H54 (cell line): ENCODE measurements around the gene TMEM72.

ENCODE experiments used
- DNase-seq: peaks from one replicate; pipeline ENCODE4 v3.0.0; 2011; ENCODE audit warnings: low spot score, mixed read lengths; ENCODE audit not compliant: insufficient read length
- FAIRE-seq: peaks from 3 replicates; lab custom pipeline; 2011; peaks lifted over from hg19 to GRCh38; lab: Jason Lieb, UNC
- POLR2A ChIP-seq: IDR thresholded peaks from 2 replicates; pipeline ENCODE4 v1.6.1; 2011; ENCODE audit warnings: low read depth, mild to moderate bottlenecking, low read length

Gene TMEM72

DNA sequence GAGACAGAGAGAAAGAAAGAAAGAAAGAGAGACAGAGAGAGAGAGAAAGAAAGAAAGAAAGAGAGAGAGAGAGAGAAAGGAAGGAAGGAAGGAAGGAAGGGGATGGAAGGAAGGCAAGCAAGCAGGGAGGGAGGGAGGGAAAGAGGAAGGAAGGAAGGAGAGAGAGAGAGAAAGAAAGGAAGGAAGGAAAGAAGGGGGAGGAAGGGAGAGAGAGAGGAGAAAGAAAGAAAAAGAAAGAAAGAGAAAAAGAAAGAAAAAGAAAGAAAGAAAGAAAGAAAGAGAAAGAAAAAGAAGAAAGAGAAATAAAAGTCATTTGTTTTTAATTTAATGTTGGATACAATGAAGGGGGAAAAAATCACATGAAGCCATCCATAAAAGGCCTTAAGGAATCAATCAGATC is 43.8 kb downstream of the TMEM72 start:
- TF ChIP-seq POLR2A = no peak

DNA sequence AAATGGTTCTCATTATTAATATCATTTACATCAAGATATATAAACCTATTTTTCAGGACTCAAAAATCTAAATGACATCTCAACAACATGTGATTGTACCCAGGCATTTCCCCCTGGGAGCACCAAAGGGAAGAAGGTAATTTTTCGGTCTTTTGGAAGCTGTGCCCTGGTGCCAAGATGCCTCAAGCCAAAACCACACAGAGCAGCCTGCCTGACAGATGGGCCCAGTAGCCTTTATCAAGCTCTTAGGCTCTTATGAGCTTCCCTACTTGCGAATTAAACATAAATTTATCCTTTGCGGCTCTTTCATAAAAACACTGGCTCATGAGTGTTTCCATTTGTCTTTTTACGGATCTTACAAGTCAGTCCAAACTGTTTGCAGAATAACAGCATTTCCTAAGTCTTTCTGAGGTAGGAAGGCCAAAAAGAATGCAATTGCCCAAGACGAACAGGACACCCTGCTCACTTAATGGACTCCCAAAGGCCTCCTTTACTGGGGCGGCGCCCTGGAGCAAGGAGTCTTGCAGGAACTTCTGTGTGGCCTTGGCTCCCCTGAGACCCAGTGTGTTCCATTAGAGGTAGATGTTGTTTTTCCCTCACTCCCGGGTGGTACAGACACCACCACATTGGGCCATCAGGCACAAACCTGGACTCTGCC is 44.4 kb downstream of the TMEM72 start:
- DNase-seq (no peak), FAIRE-seq (no peak)
- TF ChIP-seq POLR2A = no peak

More for the DNA sequence above, 43.8 kb downstream of the TMEM72 start:
- DNase-seq (no peak), FAIRE-seq (no peak)

DNA sequence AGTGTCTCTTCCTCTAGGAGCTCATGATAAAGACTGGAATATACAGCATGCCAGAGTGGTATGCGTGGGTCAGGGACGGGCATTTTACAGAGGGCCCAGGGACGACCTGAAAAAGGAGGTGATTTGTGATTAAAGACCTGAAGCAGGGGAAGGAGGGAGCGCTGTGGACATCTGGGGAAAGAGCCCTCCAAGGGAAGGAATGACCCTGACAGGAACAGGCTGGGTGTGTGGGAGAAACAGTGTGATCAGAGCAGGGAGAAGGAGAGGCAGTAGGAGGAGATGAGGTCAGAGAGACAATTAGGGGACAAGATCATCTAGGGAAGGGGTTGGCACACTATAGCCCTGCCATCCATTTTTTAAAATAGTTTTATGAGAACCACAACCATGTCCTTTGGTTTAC is 45.1 kb downstream of the TMEM72 start:
- TF ChIP-seq POLR2A = no peak
- FAIRE-seq = no peak
- DNase-seq = no peak

DNA sequence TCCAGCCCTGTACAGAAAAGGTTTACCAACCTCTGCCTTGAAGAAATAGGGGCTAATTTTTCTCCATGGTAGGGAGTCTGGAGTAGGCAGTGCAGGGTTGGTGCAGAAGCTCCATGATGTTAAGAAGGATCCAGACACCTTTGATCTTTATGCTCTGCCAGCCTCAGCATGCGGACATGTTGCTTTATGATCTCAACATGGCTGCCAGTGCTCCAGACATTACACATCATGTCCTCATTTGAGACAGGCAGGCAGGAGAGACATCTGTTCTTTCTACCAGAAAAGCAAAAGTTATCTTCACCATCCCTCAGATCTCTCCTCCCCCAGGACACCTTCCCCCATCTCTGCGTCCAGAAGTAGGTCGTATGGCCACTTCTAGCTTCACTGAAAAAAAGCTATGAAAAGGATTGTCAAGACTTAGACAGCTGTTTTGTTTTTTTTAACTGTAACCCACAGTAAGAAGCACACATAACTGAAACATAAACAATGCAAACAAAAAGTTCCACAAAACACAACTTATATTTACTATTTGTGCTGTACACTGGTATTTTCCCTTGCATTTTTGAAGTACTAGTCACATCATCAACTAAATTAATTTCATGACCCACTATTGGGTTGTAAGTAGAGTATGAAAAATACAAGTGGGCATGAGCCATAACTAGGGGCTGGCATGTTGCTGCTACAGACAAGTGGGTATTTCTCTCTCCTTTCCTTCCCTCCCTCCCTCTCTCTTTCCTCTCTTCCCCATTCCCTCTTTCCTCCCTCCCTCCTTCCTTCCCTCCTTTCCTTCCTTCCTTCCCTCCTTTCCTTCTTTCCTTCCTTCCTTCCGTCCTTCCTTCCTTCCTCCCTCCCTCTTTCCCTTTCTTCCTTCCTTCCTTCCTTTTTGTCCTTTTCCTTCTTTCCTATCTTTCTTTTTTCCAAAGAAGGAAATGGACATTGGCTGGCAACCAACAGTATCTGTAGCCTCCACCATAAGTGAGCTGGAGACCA is 45.9 kb downstream of the TMEM72 start:
- no peak for FAIRE-seq
- no peak for DNase-seq
- TF ChIP-seq POLR2A = no peak

DNA sequence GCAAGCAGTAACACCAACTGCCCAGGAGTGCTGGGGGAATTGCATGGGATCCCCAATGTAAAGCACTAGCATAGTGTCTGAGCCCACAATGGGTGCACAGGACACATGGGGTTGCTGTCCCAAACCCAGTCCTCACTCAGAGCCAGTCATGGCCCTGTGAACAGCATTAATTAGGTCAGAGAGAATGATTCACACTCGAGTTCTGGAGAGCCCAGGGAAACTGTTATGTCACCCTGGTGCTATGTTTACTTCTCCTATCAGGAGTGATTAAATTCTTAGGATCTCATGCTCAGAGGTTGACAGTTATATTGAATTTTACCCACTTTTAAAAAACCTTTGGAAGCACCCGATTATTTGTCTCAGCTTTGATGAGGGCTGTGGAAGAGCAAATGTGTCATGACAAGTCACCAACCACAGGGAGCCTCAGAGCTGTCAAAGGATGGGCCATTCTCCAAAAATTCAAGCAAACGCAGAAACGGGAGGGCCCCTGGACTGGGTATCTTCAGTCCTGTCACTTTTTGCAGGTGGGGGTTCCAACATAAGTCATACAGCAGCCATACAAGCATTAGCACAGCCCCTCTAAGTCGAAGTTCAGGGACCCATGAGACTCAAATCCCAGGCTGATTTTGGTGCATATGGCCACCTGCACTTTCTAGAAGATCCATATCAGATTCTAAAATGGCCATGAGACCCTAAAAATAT is 47.2 kb downstream of the TMEM72 start:
- FAIRE-seq = no peak
- peak; percentile 69 for DNase-seq
- TF ChIP-seq POLR2A = no peak

DNA sequence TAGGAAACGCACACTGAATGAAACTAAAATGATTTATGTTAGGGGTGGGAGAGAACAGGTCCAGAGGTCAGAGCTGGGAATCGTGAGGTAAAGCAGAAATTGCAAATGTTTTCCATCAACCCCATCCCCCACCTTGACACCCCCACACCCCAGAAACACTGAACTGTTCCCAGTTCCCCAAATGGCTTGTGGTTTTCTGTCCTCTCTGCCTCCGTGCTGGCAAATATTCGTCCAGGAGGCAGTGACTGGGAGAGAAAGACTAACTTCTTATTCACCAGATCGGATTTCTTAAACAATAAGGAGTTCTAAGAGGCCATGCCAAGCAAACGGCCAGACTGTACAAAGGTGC is 47.7 kb downstream of the TMEM72 start:
- no peak for FAIRE-seq

DNA sequence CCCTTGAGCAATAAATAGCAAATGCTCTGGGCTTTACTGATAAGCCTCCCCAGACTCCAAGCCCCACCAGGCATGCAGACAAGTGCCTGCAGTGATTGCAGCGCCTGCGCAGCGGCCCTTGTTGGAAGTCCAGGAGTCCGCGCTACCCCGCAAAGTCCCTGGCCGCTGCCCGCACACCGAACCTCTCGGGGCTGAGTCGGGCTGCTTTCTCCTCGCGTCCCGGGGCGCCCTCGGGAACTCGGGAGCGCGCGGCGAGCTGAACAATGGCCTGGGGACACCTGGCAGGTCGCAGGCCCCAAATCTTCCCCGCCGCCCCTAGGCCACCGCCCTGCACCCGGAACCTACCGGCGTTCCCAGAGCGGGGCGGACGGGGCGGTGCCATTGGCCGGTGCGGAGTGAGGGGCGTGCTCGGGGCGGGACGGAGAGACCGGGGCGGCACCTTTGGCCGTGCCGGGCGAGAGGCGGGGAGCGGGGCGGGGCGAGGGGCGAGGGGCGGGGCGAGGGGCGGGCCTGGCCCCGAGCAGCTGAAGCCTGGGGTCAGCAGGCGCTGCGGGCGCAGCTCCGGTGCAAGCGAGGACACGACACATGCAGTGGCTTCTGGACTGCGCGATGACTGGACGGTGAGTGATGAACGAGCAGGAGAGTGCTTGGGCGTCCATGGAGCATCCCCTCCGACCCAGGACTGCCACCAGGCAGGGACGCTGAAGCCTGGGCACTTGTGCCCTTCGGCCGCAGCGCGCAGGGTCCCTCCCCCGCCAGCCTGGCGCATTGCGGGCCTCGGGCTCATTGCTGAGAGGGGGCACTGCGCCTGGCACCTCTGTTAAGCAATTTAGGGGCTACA is 48.3 kb downstream of the TMEM72 start, which contains the start of gene RASSF4:
TSS of gene RASSF4 (plus strand) at position 556 of the 841 bp plus-strand sequence. CDS start 10,401 bp downstream, outside the sequence.
- FAIRE-seq = no peak

More for the DNA sequence above, 47.7 kb downstream of the TMEM72 start:
- no peak for DNase-seq
- TF ChIP-seq POLR2A = no peak

DNA sequence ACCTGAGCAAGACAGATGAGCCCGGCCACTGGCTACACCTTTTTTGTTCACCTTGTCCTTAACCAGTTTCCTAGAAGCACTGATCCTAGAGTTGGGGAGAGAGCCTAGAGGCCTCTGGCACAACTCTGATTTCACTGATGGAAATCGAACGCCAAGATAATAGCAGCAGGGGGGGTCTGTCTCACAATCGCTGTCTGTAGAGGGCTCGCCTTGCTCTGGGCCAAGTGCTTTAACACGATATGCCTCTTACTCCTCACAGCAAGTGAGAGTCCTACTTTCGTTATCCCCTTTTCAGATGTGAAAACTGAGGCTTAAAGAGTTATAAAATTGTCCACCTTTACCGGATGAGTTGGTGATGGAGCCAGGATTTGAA is 48.9 kb downstream of the TMEM72 start:
- FAIRE-seq (no peak), DNase-seq (no peak)
- TF ChIP-seq POLR2A = no peak

More for the DNA sequence above, 48.3 kb downstream of the TMEM72 start, which contains the start of gene RASSF4:
- peak; percentile 49 for TF ChIP-seq POLR2A
- peak; percentile 85 for DNase-seq

DNA sequence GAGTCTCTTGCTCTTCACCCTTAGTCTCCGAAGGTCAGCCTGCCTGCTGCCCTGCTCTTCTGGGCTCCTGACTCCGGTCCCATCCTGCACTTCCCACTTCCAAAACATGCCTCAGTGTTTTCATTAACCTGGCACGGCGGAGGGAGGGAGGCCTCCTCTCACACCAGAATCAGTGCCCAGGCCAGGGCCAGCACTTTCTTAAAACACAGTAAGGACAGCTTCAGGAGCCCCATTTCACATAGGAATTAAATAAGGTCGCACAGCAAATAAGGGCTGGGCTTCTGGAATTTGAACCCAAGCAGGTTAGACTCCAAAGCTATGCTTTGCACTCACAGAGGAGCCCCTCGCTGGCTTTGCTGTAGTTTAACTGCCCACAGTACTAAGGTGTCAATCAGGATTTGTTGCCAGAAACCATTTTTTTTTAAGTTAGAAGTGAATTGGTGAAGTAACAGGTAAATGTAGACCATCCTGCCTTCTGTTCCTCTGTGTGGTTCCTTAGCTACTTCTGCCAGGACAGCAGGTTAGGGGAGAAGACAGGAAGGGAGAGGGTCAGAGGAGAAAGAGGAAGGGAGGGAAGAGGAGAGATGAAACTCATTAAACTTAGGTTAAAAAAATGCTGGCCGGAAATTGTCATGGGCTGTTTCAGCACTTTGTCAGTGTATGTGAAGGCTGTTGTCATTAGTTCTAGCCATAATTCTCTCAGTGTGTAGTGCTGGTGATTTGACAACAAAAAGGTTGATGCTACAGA is 49.5 kb downstream of the TMEM72 start:
- no peak for DNase-seq
- TF ChIP-seq POLR2A = no peak
- FAIRE-seq = no peak

DNA sequence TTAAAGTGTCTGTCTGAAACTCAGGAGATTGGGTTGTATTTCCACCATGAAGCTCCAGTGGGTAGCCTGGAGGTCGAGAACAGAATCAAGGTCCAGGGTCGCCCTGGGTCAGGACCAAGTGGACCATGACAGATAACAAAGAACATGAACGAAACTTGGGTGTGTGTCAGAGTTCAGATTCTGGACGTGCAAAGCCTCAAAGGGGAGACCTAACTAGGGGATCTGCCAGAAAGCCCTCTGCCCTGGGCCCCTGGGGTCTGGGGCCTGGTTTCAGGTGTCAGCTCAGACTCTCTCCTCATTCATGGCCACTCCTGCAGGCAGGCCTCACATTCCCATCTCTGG is 50.1 kb downstream of the TMEM72 start:
- DNase-seq (no peak), FAIRE-seq (no peak)
- no peak for TF ChIP-seq POLR2A

DNA sequence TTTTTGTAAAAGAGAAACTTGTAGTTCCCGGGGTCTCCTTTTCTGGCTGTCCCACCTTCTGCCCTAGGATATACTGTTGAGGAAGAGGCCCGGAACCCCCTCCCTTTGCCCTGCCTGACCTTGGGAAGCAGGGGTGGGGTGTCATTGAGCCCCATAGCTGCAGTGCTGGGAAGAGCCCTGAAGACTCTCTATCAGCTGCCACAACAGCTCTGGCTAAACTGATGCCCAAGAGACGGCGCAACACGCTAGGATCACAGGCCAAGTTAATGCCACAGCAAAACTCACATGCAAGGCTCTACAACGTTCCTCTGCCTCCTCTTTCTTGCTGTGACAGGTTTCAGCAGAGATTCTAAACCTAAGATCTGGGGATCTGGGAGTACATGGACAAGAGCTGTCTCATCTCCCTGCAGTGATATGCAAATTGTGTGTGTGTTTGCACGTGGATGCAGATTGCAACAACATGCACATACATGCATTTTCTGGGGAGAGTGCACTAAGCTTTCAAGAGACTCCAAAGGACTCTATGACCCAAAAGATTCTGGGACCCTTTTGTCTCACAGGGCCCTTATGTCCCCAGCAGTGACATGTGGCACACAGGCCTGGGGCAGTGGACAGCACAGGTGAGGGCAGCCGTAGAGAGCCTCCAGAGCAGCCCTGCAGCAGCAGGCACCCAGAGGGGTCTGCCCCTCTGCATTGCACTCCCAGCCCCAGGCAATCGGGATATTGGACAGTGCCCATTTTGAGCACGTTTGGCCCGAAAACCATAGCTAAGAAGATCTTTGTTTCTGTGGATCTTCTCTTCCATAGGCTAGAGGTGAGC is 51.0 kb downstream of the TMEM72 start:
- no peak for TF ChIP-seq POLR2A
- DNase-seq = no peak
- no peak for FAIRE-seq

DNA sequence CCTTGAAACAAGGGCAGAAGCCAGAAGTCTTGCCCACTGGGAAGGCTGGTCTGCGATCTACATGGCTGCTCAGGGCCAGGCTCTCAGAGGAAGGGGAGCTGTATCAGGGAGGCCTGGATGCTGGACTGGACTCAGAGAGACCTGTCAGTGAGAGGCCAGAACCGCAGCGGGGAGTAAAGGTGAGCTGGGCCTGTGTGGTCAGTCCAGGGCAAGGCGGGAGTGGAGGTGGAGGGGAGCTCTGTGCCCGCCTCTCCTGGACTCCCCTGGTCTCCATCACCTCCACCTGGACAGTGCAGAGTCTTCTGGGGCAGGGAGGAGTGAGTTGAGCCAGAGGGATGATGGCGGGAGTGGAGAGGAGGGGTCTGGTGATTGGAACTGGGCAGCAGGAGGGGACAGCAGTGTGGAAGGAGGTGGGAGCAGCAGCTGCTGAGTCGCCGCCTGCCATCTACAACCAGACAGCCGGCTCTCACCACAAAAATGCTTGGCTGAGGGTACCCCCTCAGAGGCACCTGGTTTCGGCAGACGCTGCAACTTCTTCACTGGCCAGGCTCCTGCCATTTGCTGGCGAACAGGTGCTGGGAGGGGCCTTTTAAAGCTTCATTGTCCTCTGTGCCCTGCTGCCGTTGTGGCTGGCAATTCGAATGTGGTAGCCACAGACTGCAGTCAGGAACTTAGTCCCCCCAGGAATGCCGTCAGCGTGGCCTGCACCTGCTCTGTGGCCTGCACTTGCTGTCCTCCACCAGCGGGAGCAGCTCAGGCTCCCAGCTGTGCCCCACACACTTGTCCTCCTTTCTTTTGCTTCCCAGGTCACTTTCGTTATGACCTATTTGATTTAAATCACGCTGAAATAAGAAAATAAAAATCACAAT is 52.0 kb downstream of the TMEM72 start:
- TF ChIP-seq POLR2A = no peak
- FAIRE-seq = no peak
- DNase-seq = no peak
